HG02870 (cell line): Measurements from ENCODE around the gene SHROOM1.

Experiments
- ATAC-seq: cut with Tn5 transposase; IDR thresholded peaks from one replicate; pipeline ENCODE4 v1.9.1; 2021; ENCODE audit warnings: mild to moderate bottlenecking, moderate library complexity; ENCODE audit not compliant: unreplicated experiment

Gene SHROOM1

GRCh38 chr5:132853323-132853722 is 22.9 kb upstream of the SHROOM1 start:
- ATAC-seq: no peak

GRCh38 chr5:132850066-132850465 is 19.6 kb upstream of the SHROOM1 start:
- ATAC-seq: no peak

GRCh38 chr5:132849347-132849746 is 18.9 kb upstream of the SHROOM1 start:
- ATAC-seq: no peak

GRCh38 chr5:132848270-132848669 is 17.8 kb upstream of the SHROOM1 start:
- no peak for ATAC-seq

- ATAC-seq: no peak
Observed at GRCh38 chr5:132841305-132841704, 10.9 kb upstream of the SHROOM1 start.

GRCh38 chr5:132840896-132841295 is 10.4 kb upstream of the SHROOM1 start:
- ATAC-seq: no peak

GRCh38 chr5:132840313-132840712 is 9.9 kb upstream of the SHROOM1 start:
- ATAC-seq: no peak

- no peak for ATAC-seq
Observed at GRCh38 chr5:132839426-132840301, 9.2 kb upstream of the SHROOM1 start.

- ATAC-seq: no peak
Observed at GRCh38 chr5:132838516-132839282, 8.3 kb upstream of the SHROOM1 start.

- ATAC-seq: no peak
Observed at GRCh38 chr5:132837868-132838267, 7.4 kb upstream of the SHROOM1 start.

- ATAC-seq: no peak
Observed at GRCh38 chr5:132836852-132837251, 6.4 kb upstream of the SHROOM1 start.

- no peak for ATAC-seq
Observed at GRCh38 chr5:132834057-132834456, 3.6 kb upstream of the SHROOM1 start.

GRCh38 chr5:132832612-132833011 is 2.2 kb upstream of the SHROOM1 start:
- ATAC-seq: no peak

GRCh38 chr5:132831095-132831860 is 831 bp upstream of the SHROOM1 start:
- ATAC-seq: no peak

GRCh38 chr5:132829742-132830435 is 558 bp downstream of the SHROOM1 start:
- ATAC-seq: peak; percentile 62

- no peak for ATAC-seq
Observed at GRCh38 chr5:132828846-132829494, 1.5 kb downstream of the SHROOM1 start.

- ATAC-seq: no peak
Observed at GRCh38 chr5:132827943-132828673, 2.3 kb downstream of the SHROOM1 start.

- no peak for ATAC-seq
Observed at GRCh38 chr5:132826424-132827082, 3.9 kb downstream of the SHROOM1 start.

GRCh38 chr5:132825834-132826391 is 4.5 kb downstream of the SHROOM1 start:
- ATAC-seq: no peak
